H1 (cell line): ENCODE results near the gene CAMTA1. TPM values are rescaled to one million over a fixed set of nuclear protein-coding genes. Genes with fewer than 3 reads are reported as not detected.

Experiments used
- CTCF ChIA-PET: fragments of 300-600 bp; sonication (Branson Sonifier 250); formaldehyde crosslinking; loops from one replicate; lab custom pipeline; 2021; ENCODE audit not compliant: partially characterized antibody; lab: Charles Lee
- POLR2A ChIA-PET: fragments of 300-600 bp; sonication (Branson Sonifier 250); formaldehyde crosslinking; loops from one replicate; lab custom pipeline; 2021; ENCODE audit warnings: inconsistent platforms; ENCODE audit not compliant: partially characterized antibody; lab: Charles Lee
- DNase-seq, 2 experiments: peaks; one replicate each; pipeline versions ENCODE4 v3.0.0 to v3.0.0-alpha.2; 2010 to 2022; ENCODE audit warnings: low spot score in 2 of 2, low read depth in 1 of 2, mixed read lengths in 1 of 2
- FAIRE-seq: peaks from 2 replicates; lab custom pipeline; 2011; peaks lifted over from hg19 to GRCh38; lab: Jason Lieb, UNC
- H2AFZ ChIP-seq: 2 replicates; pipeline ENCODE4 v1.8.1; 2012; ENCODE audit warnings: low read length, inconsistent platforms
- H2AK5ac ChIP-seq: 2 replicates; pipeline ENCODE4 v1.6.1; 2013; ENCODE audit warnings: low read depth, low read length
- H2BK120ac ChIP-seq: replicated peaks from 2 replicates; pipeline ENCODE3; 2013; ENCODE audit warnings: low read depth, low read length, inconsistent platforms
- H2BK12ac ChIP-seq: 2 replicates; pipeline ENCODE4 v1.6.1; 2013; ENCODE audit warnings: low read depth, low read length
- H2BK15ac ChIP-seq: 2 replicates; pipeline ENCODE4 v1.6.1; 2013; ENCODE audit warnings: low read length
- H2BK20ac ChIP-seq: 2 replicates; pipeline ENCODE4 v1.6.1; 2013; ENCODE audit warnings: low read length
- H2BK5ac ChIP-seq: 2 replicates; pipeline ENCODE4 v1.6.1; 2013; ENCODE audit warnings: low read depth, low read length
- H3K14ac ChIP-seq: 2 replicates; pipeline ENCODE4 v1.6.1; 2013; ENCODE audit warnings: inconsistent platforms; ENCODE audit not compliant: insufficient read length
- H3K18ac ChIP-seq: 2 replicates; pipeline ENCODE4 v1.6.1; 2013; ENCODE audit warnings: low read length; ENCODE audit errors: extremely low read depth
- H3K23ac ChIP-seq: 2 replicates; pipeline ENCODE4 v1.6.1; 2013; ENCODE audit warnings: inconsistent platforms; ENCODE audit not compliant: insufficient read length
- H3K23me2 ChIP-seq: 2 replicates; pipeline ENCODE4 v1.6.1; 2013; ENCODE audit warnings: low read depth, low read length
- H3K27ac ChIP-seq: 2 replicates; pipeline ENCODE4 v1.6.1; 2011; ENCODE audit warnings: low read depth, low read length, inconsistent platforms
- H3K27me3 ChIP-seq, 4 experiments: replicated peaks in 1 of 4; 1 replicate in 1 of 4; 2 replicates in 3 of 4; pipeline versions ENCODE4 v1.6.1 to v1.8.1; 2011 to 2013; ENCODE audit warnings: low read length in 3 of 4, mild to moderate bottlenecking in 3 of 4, inconsistent platforms in 2 of 4, mixed read lengths in 2 of 4, moderate library complexity in 1 of 4; ENCODE audit not compliant: control insufficient read depth in 3 of 4, insufficient read depth in 3 of 4; ENCODE audit errors: extremely low read depth in 1 of 4
- H3K36me3 ChIP-seq, 4 experiments: 2 replicates each; pipeline versions ENCODE4 v1.6.1 to v1.8.1; 2011 to 2013; ENCODE audit warnings: mild to moderate bottlenecking in 4 of 4, low read length in 3 of 4, moderate library complexity in 2 of 4, control low read depth in 1 of 4, inconsistent platforms in 1 of 4; ENCODE audit not compliant: insufficient read depth in 4 of 4, control insufficient read depth in 2 of 4
- H3K4ac ChIP-seq: replicated peaks from 2 replicates; pipeline ENCODE3; 2013; ENCODE audit warnings: low read length, low read depth, mixed read lengths, inconsistent platforms; ENCODE audit not compliant: insufficient read length
- H3K4me1 ChIP-seq, 4 experiments: replicated peaks in 1 of 4; 1 replicate in 1 of 4; 2 replicates in 3 of 4; pipeline versions ENCODE4 v1.6.1 to v1.8.1; 2011 to 2013; ENCODE audit warnings: low read length in 3 of 4, inconsistent platforms in 2 of 4, mixed read lengths in 1 of 4; ENCODE audit not compliant: insufficient read depth in 4 of 4, control insufficient read depth in 3 of 4
- H3K4me2 ChIP-seq, 2 experiments: 2 replicates each; pipeline versions ENCODE4 v1.6.1 to v1.8.1; 2011 to 2013; ENCODE audit warnings: low read depth in 2 of 2, low read length in 2 of 2, control low read depth in 1 of 2, inconsistent platforms in 1 of 2, mild to moderate bottlenecking in 1 of 2; ENCODE audit not compliant: insufficient read depth in 1 of 2
- H3K4me3 ChIP-seq, 4 experiments: fragments of 200-600, 300-600 bp in 1 of 4; sonication (generic), shearing (Covaris generic), sonication (Bioruptor Twin) in 1 of 4; 2 replicates each; pipeline versions ENCODE4 v1.5.1 to v1.8.1; 2011 to 2016; ENCODE audit warnings: low read length in 4 of 4, low read depth in 3 of 4, control low read depth in 2 of 4, inconsistent platforms in 2 of 4, mild to moderate bottlenecking in 2 of 4, mixed read lengths in 1 of 4, moderate library complexity in 1 of 4; ENCODE audit not compliant: insufficient read depth in 2 of 4; ENCODE audit errors: extremely low read depth in 1 of 4
- H3K56ac ChIP-seq: replicated peaks from 2 replicates; pipeline ENCODE3; 2013; ENCODE audit warnings: low read depth, mild to moderate bottlenecking, mixed read lengths, low read length, inconsistent platforms; ENCODE audit not compliant: insufficient read length
- H3K79me1 ChIP-seq: 2 replicates; pipeline ENCODE4 v1.6.1; 2013; ENCODE audit warnings: low read depth, low read length, control low read depth
- H3K79me2 ChIP-seq, 2 experiments: 2 replicates each; pipeline versions ENCODE4 v1.6.1 to v1.8.1; 2012 to 2013; ENCODE audit warnings: low read length in 2 of 2, mild to moderate bottlenecking in 2 of 2, inconsistent platforms in 1 of 2; ENCODE audit not compliant: insufficient read depth in 2 of 2, control insufficient read depth in 1 of 2
- H3K9ac ChIP-seq, 4 experiments: replicated peaks in 1 of 4; 1 replicate in 1 of 4; 2 replicates in 3 of 4; pipeline versions ENCODE4 v1.6.1 to v1.8.1; 2011 to 2013; ENCODE audit warnings: low read depth in 3 of 4, low read length in 3 of 4, control low read depth in 2 of 4, mild to moderate bottlenecking in 2 of 4, moderate library complexity in 2 of 4, inconsistent platforms in 1 of 4; ENCODE audit errors: extremely low read depth in 1 of 4
- H3K9me3 ChIP-seq, 2 experiments: 2 replicates each; pipeline versions ENCODE4 v1.6.1 to v1.8.1; 2012 to 2013; ENCODE audit warnings: mild to moderate bottlenecking in 2 of 2, moderate library complexity in 2 of 2, control low read depth in 1 of 2, inconsistent platforms in 1 of 2, low read depth in 1 of 2, low read length in 1 of 2, mixed read lengths in 1 of 2; ENCODE audit not compliant: insufficient read depth in 2 of 2
- H4K20me1 ChIP-seq, 2 experiments: replicated peaks in 1 of 2; 2 replicates each; pipeline versions ENCODE3 to v1.8.1; 2011 to 2013; ENCODE audit warnings: inconsistent platforms in 2 of 2, low read length in 2 of 2, mild to moderate bottlenecking in 1 of 2; ENCODE audit not compliant: insufficient read depth in 2 of 2, control insufficient read depth in 1 of 2
- H4K5ac ChIP-seq: 2 replicates; pipeline ENCODE4 v1.6.1; 2013; ENCODE audit warnings: low read length, low read depth, mixed read lengths, inconsistent platforms; ENCODE audit not compliant: insufficient read length
- H4K8ac ChIP-seq: 2 replicates; pipeline ENCODE4 v1.8.0; 2013; ENCODE audit warnings: mild to moderate bottlenecking, moderate library complexity, low read length, inconsistent platforms; ENCODE audit not compliant: insufficient read depth; ENCODE audit errors: extremely low read depth
- H4K91ac ChIP-seq: replicated peaks from 2 replicates; pipeline ENCODE3; 2013; ENCODE audit warnings: low read length, mixed read lengths, inconsistent platforms; ENCODE audit not compliant: insufficient read length
- BCL11A ChIP-seq, 2 experiments: IDR thresholded peaks; one replicate each; pipeline ENCODE4 v1.6.1; 2011; ENCODE audit warnings: low read depth in 2 of 2, low read length in 2 of 2, mild to moderate bottlenecking in 2 of 2
- FOSL1 ChIP-seq: IDR thresholded peaks from 2 replicates; pipeline ENCODE4 v1.6.1; 2011; ENCODE audit warnings: mild to moderate bottlenecking, low read depth, low read length, moderate library complexity; ENCODE audit not compliant: insufficient read depth
- GTF2F1 ChIP-seq: IDR thresholded peaks from 2 replicates; pipeline ENCODE4 v1.6.1; 2012; ENCODE audit warnings: low read depth, low read length, improper control_type of control experiment, borderline replicate concordance
- KDM4A ChIP-seq: IDR thresholded peaks from one replicate; pipeline ENCODE4 v1.7.1; 2012; ENCODE audit warnings: low read depth, mild to moderate bottlenecking, moderate library complexity, low read length, inconsistent platforms; ENCODE audit not compliant: severe bottlenecking
- PHF8 ChIP-seq: fragments of 200-600 bp; sonication (generic); conservative IDR thresholded peaks from 2 replicates; pipeline ENCODE4 v1.7.1; 2012; ENCODE audit warnings: low read depth, mild to moderate bottlenecking, inconsistent platforms, low read length, moderate library complexity
- POLR2A ChIP-seq, 2 experiments: IDR thresholded peaks; 1 replicate in 1 of 2; 2 replicates in 1 of 2; pipeline ENCODE4 v1.6.1; 2011; ENCODE audit warnings: low read depth in 2 of 2, low read length in 2 of 2, mild to moderate bottlenecking in 2 of 2; ENCODE audit errors: control extremely low read depth in 1 of 2
- POLR2AphosphoS5 ChIP-seq: IDR thresholded peaks from 2 replicates; pipeline ENCODE4 v1.6.1; 2011; ENCODE audit warnings: low read depth, low read length
- SIX5 ChIP-seq: IDR thresholded peaks from 2 replicates; pipeline ENCODE4 v1.6.1; 2011; ENCODE audit warnings: mild to moderate bottlenecking, low read depth, low read length
- SP4 ChIP-seq: IDR thresholded peaks from 2 replicates; pipeline ENCODE4 v1.6.1; 2012; ENCODE audit warnings: low read length, inconsistent platforms
- TAF1 ChIP-seq: IDR thresholded peaks from 2 replicates; pipeline ENCODE4 v1.6.1; 2011; ENCODE audit warnings: mild to moderate bottlenecking, low read depth, low read length
- ZNF274 ChIP-seq: IDR thresholded peaks from 2 replicates; pipeline ENCODE4 v1.7.0; 2012; ENCODE audit warnings: low read length, borderline replicate concordance; ENCODE audit errors: extremely low read depth
- WGBS, 2 experiments: shearing (Covaris generic) in 1 of 2; methylation state at CpG; one replicate each; pipeline versions ENCODE4 v1.1.6 to v1.1.7; 2013 to 2015; ENCODE audit warnings: low lambda C conversion rate in 2 of 2, mixed read lengths in 2 of 2, inconsistent platforms in 1 of 2, low coverage in 1 of 2, missing lambda C conversion rate in 1 of 2; ENCODE audit not compliant: insufficient replicate concordance in 2 of 2, insufficient coverage in 1 of 2, insufficient read length in 1 of 2; ENCODE audit errors: extremely low coverage in 1 of 2, missing lambda C conversion rate in 1 of 2; 5-methylcytosine and 5-hydroxymethylcytosine counted together
- polyA plus RNA-seq, 7 experiments: library from polyadenylated mRNA; depleted of rRNA in 3 of 7; stranded (reverse) in 5 of 7; unstranded in 2 of 7; fragments of >200 nt in 5 of 7; fragments of 200-250 nt in 2 of 7; gene quantifications; 1 replicate in 5 of 7; 2 replicates in 1 of 7; 4 replicates in 1 of 7; pipeline versions ENCODE4 v1.2.1 to v1.2.3, GENCODE V29; 2011 to 2013; ENCODE audit warnings: missing spikeins in 2 of 7, mixed read lengths in 2 of 7
- total RNA-seq: library from RNA; stranded (reverse); fragmentation: NEBNext Ultra II Directional; extraction: Animal tissue kit (Norgen Biotek cat#: 25700); gene quantifications from 2 replicates; pipeline ENCODE4 v1.2.1, GENCODE V29; 2021
- TF ChIP-seq, protein P1 (sequence below): IDR thresholded peaks from 2 replicates; pipeline ENCODE4 v1.6.1; 2012; ENCODE audit warnings: inconsistent platforms

Gene CAMTA1
- total and polyA plus RNA-seq, 2 of the 8 experiments (the other 6 are each of a cell fraction or from before 2014, with no cell fraction given) = 65.0 to 119 TPM

DNA sequence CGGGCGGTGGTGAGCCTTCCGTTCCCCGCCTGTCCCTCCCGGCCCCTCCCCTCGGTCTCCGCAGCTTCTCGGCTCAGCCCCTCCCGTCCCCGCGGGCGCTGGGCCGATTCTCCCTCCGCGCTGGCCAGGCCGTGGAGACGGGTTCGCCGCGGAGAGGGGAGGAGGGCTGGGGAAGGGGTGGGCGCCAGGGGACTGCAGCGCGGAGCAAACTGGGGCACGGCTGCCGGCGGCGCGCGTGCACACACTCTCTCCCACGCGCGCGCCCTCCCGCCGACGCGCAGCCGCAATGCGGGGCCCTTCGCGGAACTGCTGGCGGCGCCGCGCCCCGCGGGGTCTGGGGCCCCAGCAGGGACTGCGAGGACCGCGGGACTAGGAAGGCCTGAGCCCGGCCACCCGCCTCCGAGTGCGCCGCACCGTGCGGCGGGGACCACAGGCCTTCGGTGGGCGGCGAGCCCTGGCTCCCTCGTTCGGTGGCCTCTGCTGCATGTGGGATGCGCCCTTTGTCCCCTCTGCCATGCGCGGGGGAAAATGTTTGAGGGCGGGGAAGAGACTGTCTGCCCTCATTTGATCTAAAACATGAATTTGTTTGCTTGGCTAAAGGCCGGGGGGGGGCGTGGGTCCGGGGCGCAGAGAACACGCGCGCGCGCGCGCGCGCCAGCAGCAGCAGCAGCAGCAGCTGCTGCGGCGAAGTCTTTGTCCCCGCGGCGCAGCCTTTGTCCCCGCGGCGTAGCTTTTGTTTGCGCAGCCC lies 895.1 kb downstream of the CAMTA1 start:
- Histone ChIP-seq H3K4me2 (peak overlapping the region; percentile 65 to 74), H2BK120ac (no peak overlapping the region), H3K4me3 (peak overlapping the region; percentile 47 to 74 (median 54)), H3K79me1 (no peaks in the 10 kb centered on the region), H3K56ac (no peak overlapping the region), H2BK12ac (no peak overlapping the region), H3K4ac (no peak overlapping the region), H3K23me2 (peaks cover 2% of the 10 kb centered on the region; the same call in 1 of the 2 replicates), H3K36me3 (no peaks in the 10 kb centered on the region), H4K8ac (peak overlapping the region; percentile 96), H4K20me1 (no peaks in the 10 kb centered on the region), H3K4me1 (peaks cover 0 to 3% (median 3%) of the 10 kb centered on the region in 4 experiments; a peak in 4 of 7 replicates), H3K9ac (peak overlapping the region in 3 of 4 experiments; percentile 39 to 77 (median 65); a peak in 6 of 7 replicates), H3K27ac (no peak overlapping the region), H2BK15ac (no peak overlapping the region), H2AK5ac (no peak overlapping the region), H3K23ac (no peak overlapping the region), H3K9me3 (no peaks in the 10 kb centered on the region), H2AFZ (no peak overlapping the region; the same call in 1 of the 2 replicates), H3K18ac (peak overlapping the region; percentile 32), H4K5ac (peak overlapping the region; percentile 22), H2BK5ac (no peak overlapping the region), H2BK20ac (no peak overlapping the region), H3K79me2 (no peaks in the 10 kb centered on the region), H4K91ac (peak overlapping the region; percentile 65), H3K14ac (no peak overlapping the region), H3K27me3 (peaks cover 0 to 20% (median 14%) of the 10 kb centered on the region in 4 experiments; a peak in 6 of 7 replicates)
- WGBS, 2 experiments = 1% methylated on average over 23 of the region's 89 CpGs; no CpG with 5 or more reads in 1 of the 2 experiments
- ChIA-PET CTCF (interaction anchor here (0.6 to 23.6 kb wide), 11 partner anchors 12 to 670 kb away, joined by 3 to 554 read pairs (median 4); no protein-coding TSS in a partner anchor), POLR2A (interaction anchor here (0.6 to 3.1 kb wide), 12 partner anchors 10 to 260 kb away, joined by 3 to 23 read pairs (median 4); partner anchors contain the start of gene TNFRSF9)
- no peak for FAIRE-seq
- peak in 1 of 2 experiments; percentile 63 for DNase-seq
- TF ChIP-seq ZNF274 = no peak
- TF ChIP-seq, protein P1, sequence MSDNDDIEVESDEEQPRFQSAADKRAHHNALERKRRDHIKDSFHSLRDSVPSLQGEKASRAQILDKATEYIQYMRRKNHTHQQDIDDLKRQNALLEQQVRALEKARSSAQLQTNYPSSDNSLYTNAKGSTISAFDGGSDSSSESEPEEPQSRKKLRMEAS = peak; percentile 83
- peak; percentile 86 for TF ChIP-seq KDM4A
- no peak for TF ChIP-seq SIX5
- no peak for TF ChIP-seq BCL11A (IDR thresholded peaks at IDR 0.05; ENCODE audit: low read depth in 2 of 2, low read length in 2 of 2)
- no peak for TF ChIP-seq SP4
- TF ChIP-seq FOSL1 = no peak
- 0 out of 2 replicates have a peak, but pooled peaks have one; percentile 40 for TF ChIP-seq TAF1
- TF ChIP-seq PHF8 = peak; percentile 60
- peak in 1 of 2 experiments; percentile 10; a peak in 1 of 3 replicates for TF ChIP-seq POLR2A (IDR thresholded peaks at IDR 0.05; ENCODE audit: control extremely low read depth in 1 of 2, low read depth in 2 of 2, low read length in 2 of 2)
- peak; percentile 14; the same call in 1 of the 2 replicates for TF ChIP-seq POLR2AphosphoS5
- no peak for TF ChIP-seq GTF2F1
